Heart left ventricle (tissue), 16 donors: ENCODE results near the gene CAMKMT. TPM values are rescaled to one million over a fixed set of nuclear protein-coding genes. Genes with fewer than 3 reads are reported as not detected.

Experiments
- ATAC-seq, 4 donors: fragments of 200-7000 bp; cut with Tn5 transposase; one replicate each; pipeline ENCODE4 v1.9.1; 2020 to 2022; ENCODE audit warnings: moderate library complexity in 4 of 4, mild to moderate bottlenecking in 3 of 4, moderate number of reproducible peaks in 1 of 4
- DNase-seq, 5 donors: peaks; one replicate each; pipeline ENCODE4 v3.0.0-alpha.2; 2020
- H3K27ac ChIP-seq, 12 donors: fragments of 200-600 bp; sonication (generic) in 4 of 12; one replicate each; pipeline versions ENCODE4 v1.5.0 to v1.8.0; 2016 to 2022; ENCODE audit warnings: mild to moderate bottlenecking in 2 of 12
- H3K27me3 ChIP-seq, 9 donors: fragments of 200-600 bp; sonication (generic) in 2 of 9; one replicate each; pipeline versions ENCODE4 v1.5.1 to v1.8.0; 2016 to 2022; ENCODE audit warnings: mild to moderate bottlenecking in 3 of 9
- H3K36me3 ChIP-seq, 9 donors: fragments of 200-600 bp; sonication (generic) in 2 of 9; one replicate each; pipeline versions ENCODE4 v1.5.0 to v1.8.0; 2018 to 2022; ENCODE audit warnings: mild to moderate bottlenecking in 2 of 9
- H3K4me1 ChIP-seq, 12 donors: fragments of 200-600 bp; sonication (generic) in 4 of 12; one replicate each; pipeline versions ENCODE4 v1.5.0 to v1.8.0; 2016 to 2022; ENCODE audit warnings: mild to moderate bottlenecking in 3 of 12
- H3K4me3 ChIP-seq, 12 donors: fragments of 200-600 bp; sonication (generic) in 4 of 12; one replicate each; pipeline versions ENCODE4 v1.5.0 to v1.8.0; 2017 to 2022; ENCODE audit warnings: mild to moderate bottlenecking in 9 of 12, moderate library complexity in 4 of 12
- H3K9me3 ChIP-seq, 12 donors: fragments of 200-600 bp; sonication (generic) in 4 of 12; one replicate each; pipeline versions ENCODE4 v1.5.0 to v1.8.0; 2016 to 2022; ENCODE audit warnings: mild to moderate bottlenecking in 1 of 12
- CTCF ChIP-seq, 12 donors: fragments of 200-600 bp; sonication (generic) in 4 of 12; IDR thresholded peaks; one replicate each; pipeline versions ENCODE4 v1.5.0 to v1.8.0; 2018 to 2022; ENCODE audit warnings: antibody characterized with exemption in 12 of 12, mild to moderate bottlenecking in 5 of 12
- POLR2A ChIP-seq, 2 donors: fragments of 450-650 bp; IDR thresholded peaks; one replicate each; pipeline ENCODE4 v1.6.1; 2017; ENCODE audit warnings: antibody characterized with exemption in 2 of 2, mild to moderate bottlenecking in 2 of 2, moderate library complexity in 2 of 2
- WGBS, 4 donors: extraction: QIAGEN DNeasy Blood & Tissue Kit in 2 of 4; methylation state at CpG; one replicate each; pipeline versions ENCODE4 v1.1.5 to v1.1.7; 2013 to 2018; 5-methylcytosine and 5-hydroxymethylcytosine counted together
- intact Hi-C, 10 donors: fragments of 100-400 bp; cut with DNase I; formaldehyde crosslinking; loops; one replicate each; pipeline versions ENCODE4 v1.11.1 to v1.14.2; 2022
- polyA plus RNA-seq, 2 donors: library from polyadenylated mRNA; stranded (reverse); fragments of 200-250 nt; gene quantifications; one replicate each; pipeline ENCODE4 v1.2.3, GENCODE V29; 2013
- total RNA-seq, 9 donors: library from RNA; depleted of rRNA in 2 of 9; stranded (reverse); fragments of >200 nt in 2 of 9; fragmentation: NEBNext Ultra II Directional in 3 of 9; extraction: Animal tissue kit (Norgen Biotek cat#: 25700) in 3 of 9; gene quantifications; one replicate each; pipeline versions ENCODE4 v1.1.0 to v1.2.4, GENCODE V29; 2016 to 2023
- donor health status: ischemic (EF 13 %, LVEDD 7.1; RV severe dilation, severe dysfunction).
- donor health status: healthy with polysubstance abuse.
- donor health status: DM: no; HTN: yes; CAD: no.
- donor health status: DM: no; HTN: no; CAD: no.
- donor health status: ischemic (EF 25% LVEDD 6.9; RV normal size, moderate dysfunction).
- donor health status: ischemic (EF 25% LVEDD 5.7; RV mildly dilated, moderate dysfunction).
- donor health status: healthy.
- donor health status: DM: yes; HTN: yes; CAD: no.
- donor health status: ischemic (EF 35%, LVEDD 5.7; RV mildly dilated, moderate dysfunction).
- donor health status: nonischemic (EF 11% LVEDD 7.7; RV severe dilation, severe dysfunction).
- donor health status: DM: yes; HTN: yes; CAD: no.
- donor health status: PGD.
- donor health status: ischemic (EF 29% LVEDD 5.4; RV normal size, mild dysfunction).
- donor health status: nonischemic (EF 23%, LVEDD 6.1; RV moderate dilation, normal function).

The CAMKMT gene
- total and polyA plus RNA-seq, 11 donors: 2.5 to 10.1 (median 4.4) TPM

GRCh38 chr2:44354761-44355160 is 7.0 kb upstream of the CAMKMT start:
- WGBS, 4 donors: 90 to 94% (median 91%) methylated on average over 6 of the region's 6 CpGs
- H3K27ac ChIP-seq: no peak overlapping the region
- no peaks in the 10 kb centered on the region for H3K9me3 ChIP-seq
- no peak for DNase-seq
- no peak for ATAC-seq
- peaks cover 0 to 69% (median 40%) of the 10 kb centered on the region in 12 donors for H3K4me1 ChIP-seq
- peaks cover 0 to 3% (median 0%) of the 10 kb centered on the region in 9 donors for H3K36me3 ChIP-seq
- no peak overlapping the region for H3K4me3 ChIP-seq
- intact Hi-C loops: loop anchor here in 2 of 10 donors (5.0 to 10.0 kb wide), 2 partner anchors 110 to 267 kb away; no protein-coding TSS in a partner anchor
- H3K27me3 ChIP-seq: no peaks in the 10 kb centered on the region
- no peak for TF ChIP-seq CTCF (IDR thresholded peaks at IDR 0.05)
- TF ChIP-seq POLR2A (IDR thresholded peaks at IDR 0.05): no peak

- Histone ChIP-seq H3K4me1 (peaks cover 0 to 50% (median 33%) of the 10 kb centered on the region in 12 donors), H3K9me3 (no peaks in the 10 kb centered on the region), H3K27ac (no peak overlapping the region), H3K4me3 (no peak overlapping the region), H3K27me3 (no peaks in the 10 kb centered on the region), H3K36me3 (peaks cover 0 to 3% (median 0%) of the 10 kb centered on the region in 9 donors)
- intact Hi-C loops: loop anchor here in 1 of 10 donors (10.0 kb wide), 1 partner anchor 114 kb away; no protein-coding TSS in a partner anchor
- TF ChIP-seq CTCF (IDR thresholded peaks at IDR 0.05) (no peak), POLR2A (IDR thresholded peaks at IDR 0.05) (no peak)
- no peak for ATAC-seq
- peak in 3 of 5 donors; percentile 16 to 55 (median 39) for DNase-seq
- WGBS, 4 donors: 52 to 64% (median 61%) methylated on average over 3 of the region's 3 CpGs
Observed at GRCh38 chr2:44358503-44358902, 3.2 kb upstream of the CAMKMT start.

DNA sequence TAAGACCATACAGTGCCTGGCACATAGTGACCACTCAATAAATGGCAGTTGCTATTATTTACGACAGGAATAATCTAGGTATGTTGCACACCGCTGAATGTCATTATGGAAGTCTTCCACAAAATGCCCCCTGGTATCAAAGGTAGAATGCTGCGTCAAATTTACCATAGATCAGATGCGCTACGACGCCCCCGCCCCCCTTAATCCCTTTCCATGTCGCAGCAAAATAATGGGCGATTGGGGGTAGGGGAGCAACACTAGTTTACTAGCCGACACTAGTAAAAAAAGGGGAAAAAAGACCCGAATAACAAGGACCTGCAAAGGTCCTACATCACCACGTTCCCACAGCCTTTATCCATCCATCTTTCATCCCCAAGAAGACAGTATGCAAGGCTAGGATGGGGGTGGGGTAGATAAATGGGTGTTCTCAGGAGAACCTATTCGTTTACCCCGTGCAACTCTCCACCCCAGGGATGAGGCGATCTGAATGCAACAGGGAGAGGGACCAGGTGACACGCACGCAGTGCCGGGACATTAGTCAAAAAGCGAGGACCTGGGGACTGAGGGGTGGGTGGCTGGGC is 908 bp upstream of the CAMKMT start:
- TF ChIP-seq CTCF (IDR thresholded peaks at IDR 0.05) (no peak), POLR2A (IDR thresholded peaks at IDR 0.05) (no peak)
- Histone ChIP-seq H3K27me3 (no peaks in the 10 kb centered on the region), H3K36me3 (peaks cover 0 to 2% (median 0%) of the 10 kb centered on the region in 9 donors), H3K27ac (peak overlapping the region; percentile 89 to 99 (median 96)), H3K4me1 (peaks cover 0 to 45% (median 33%) of the 10 kb centered on the region in 12 donors), H3K9me3 (no peaks in the 10 kb centered on the region), H3K4me3 (peak overlapping the region; percentile 60 to 97 (median 89))
- intact Hi-C loops: loop anchor here in 3 of 10 donors (1.0 to 10.0 kb wide), 5 partner anchors 192 to 364 kb away; partner anchors contain the start of genes PPM1B (in 3 of the 3) and LRPPRC (in 1 of the 3)
- 1 to 2% (median 2%) methylated on average over 19 of the region's 19 CpGs for WGBS, 4 donors
- DNase-seq: no peak
- ATAC-seq: peak; percentile 23 to 48 (median 41)

- Histone ChIP-seq H3K27ac (peak overlapping the region; percentile 89 to 99 (median 96)), H3K4me3 (peak overlapping the region; percentile 60 to 97 (median 89)), H3K36me3 (no peaks in the 10 kb centered on the region), H3K27me3 (no peaks in the 10 kb centered on the region), H3K4me1 (peaks cover 0 to 41% (median 24%) of the 10 kb centered on the region in 12 donors), H3K9me3 (no peaks in the 10 kb centered on the region)
- 1 to 2% (median 1%) methylated on average over 27 to 32 of the region's 32 CpGs for WGBS, 4 donors
- intact Hi-C loops: loop anchor here in 2 of 10 donors (5.0 to 10.0 kb wide), 3 partner anchors 275 to 365 kb away; partner anchors contain the start of gene LRPPRC (in 1 of the 2)
- DNase-seq: peak in 3 of 5 donors; percentile 13 to 63 (median 38)
- TF ChIP-seq CTCF (IDR thresholded peaks at IDR 0.05) (no peak), POLR2A (IDR thresholded peaks at IDR 0.05) (no peak)
- peak in 3 of 4 donors; percentile 16 to 41 (median 31) for ATAC-seq
Observed at GRCh38 chr2:44362207-44363015, 664 bp downstream of the CAMKMT start.
